ENCODE results near the gene ATXN7L1. TPM values are rescaled to one million over a fixed set of nuclear protein-coding genes. Genes with fewer than 3 reads are reported as not detected.

ATXN7L1 gene
- total and polyA plus RNA-seq, 2 of the 4 experiments (the other 2 are of a cell fraction), result 3.5 to 4.3 TPM

GRCh38 chr7:105913947-105914346 is 37.5 kb upstream of the ATXN7L1 start:
- Histone ChIP-seq H3K4me2 (ENCODE audit: low read depth, low read length) (no peak overlapping the region), H3K27me3 (ENCODE audit: control insufficient read depth, insufficient read depth, low read length) (no peaks in the 10 kb centered on the region), H3K9me3 (ENCODE audit: control insufficient read depth, insufficient read depth, low read length) (peaks cover 2% of the 10 kb centered on the region; the same call in 1 of the 2 replicates), H3K79me1 (ENCODE audit: low read depth in 1 of 2, low read length in 2 of 2) (no peaks in the 10 kb centered on the region; a peak in 1 of 4 replicates), H3K4me3 (ENCODE audit: insufficient read depth, low read depth, low read length) (no peak overlapping the region), H2BK5ac (ENCODE audit: low read depth, low read length, poor library complexity, severe bottlenecking) (no peak overlapping the region), H3K14ac (replicated peaks; ENCODE audit: low read depth, low read length) (no peak overlapping the region), H2BK20ac (ENCODE audit: low read depth, low read length) (no peak overlapping the region), H2AK5ac (ENCODE audit: low read depth, low read length) (no peak overlapping the region), H3K4ac (ENCODE audit: low read depth, low read length) (no peak overlapping the region), H2BK120ac (ENCODE audit: low read depth, low read length) (no peak overlapping the region), H3K9me1 (ENCODE audit: insufficient read depth, low read length) (peaks cover 6% of the 10 kb centered on the region; the same call in 1 of the 2 replicates), H3K9ac (ENCODE audit: low read depth, low read length) (no peak overlapping the region), H3K56ac (ENCODE audit: extremely low read depth, insufficient read depth, low read length) (no peak overlapping the region), H3K36me3 (ENCODE audit: control insufficient read depth, insufficient read depth, low read length) (peaks cover 8% of the 10 kb centered on the region; the same call in 1 of the 2 replicates), H3K18ac (ENCODE audit: low read depth, low read length) (no peak overlapping the region), H4K91ac (ENCODE audit: insufficient read depth, low read depth, low read length) (no peak overlapping the region), H4K8ac (ENCODE audit: low read depth in 2 of 2, low read length in 2 of 2) (no peak overlapping the region), H3K4me1 (ENCODE audit: control insufficient read depth, insufficient read depth, low read length) (peaks cover 2% of the 10 kb centered on the region; the same call in 1 of the 2 replicates), H3K27ac (ENCODE audit: insufficient read depth, low read length) (no peak overlapping the region), H3K23ac (ENCODE audit: low read depth, low read length) (no peak overlapping the region), H4K5ac (ENCODE audit: low read depth, low read length) (no peak overlapping the region), H4K20me1 (ENCODE audit: insufficient read depth, low read length) (0 out of 2 replicates have a peak, but pooled peaks cover 4% of the 10 kb centered on the region), H2BK15ac (ENCODE audit: low read depth, low read length) (no peak overlapping the region), H2AK9ac (replicated peaks; ENCODE audit: low read depth, low read length, poor library complexity) (no peak overlapping the region), H2AFZ (replicated peaks; ENCODE audit: low read length, poor library complexity) (no peak overlapping the region)
- intact Hi-C loops (cut with micrococcal nuclease) (no loop called here), in situ Hi-C loops (cut with MboI; ENCODE audit: low sequenced_read_pairs) (no loop called here), dilution Hi-C loops (cut with HindIII; ENCODE audit: low sequenced_read_pairs, unreplicated experiment) (no loop called here)
- BruUV-seq (replicated peaks), result no TSS peak
- WGBS, 2 experiments (ENCODE audit: extremely low coverage in 2 of 2, insufficient read length in 1 of 2), result no CpG with 5 or more reads among the region's 3 CpGs
- CTCF ChIA-PET, result no interaction called here
- DNase-seq, result no peak
- no peak for ATAC-seq (ENCODE audit: low read depth)
- no peak for TF ChIP-seq POLR2A (IDR thresholded peaks at IDR 0.05; ENCODE audit: low read depth, low read length)
- no peak for TF ChIP-seq MAZ (IDR thresholded peaks at IDR 0.05; ENCODE audit: borderline replicate concordance, low read depth, low read length)
- TF ChIP-seq MAFK (IDR thresholded peaks at IDR 0.05; ENCODE audit: low read depth, low read length), result no peak
- no peak for TF ChIP-seq ELK1 (IDR thresholded peaks at IDR 0.05; ENCODE audit: borderline replicate concordance, low read depth, low read length)
- no peak for TF ChIP-seq RFX5 (IDR thresholded peaks at IDR 0.05; ENCODE audit: low read depth, low read length)
- TF ChIP-seq FOS (IDR thresholded peaks at IDR 0.05; ENCODE audit: low read depth, low read length), result no peak
- no peak for TF ChIP-seq CTCF (conservative IDR thresholded peaks at IDR 0.05; ENCODE audit: low read depth, low read length)
- TF ChIP-seq BHLHE40 (IDR thresholded peaks at IDR 0.05; ENCODE audit: low read depth, low read length), result no peak
- TF ChIP-seq RAD21 (IDR thresholded peaks at IDR 0.05; ENCODE audit: low read length), result no peak
- TF ChIP-seq RCOR1 (IDR thresholded peaks at IDR 0.05; ENCODE audit: insufficient replicate concordance, low read length), result no peak
- no peak for TF ChIP-seq MXI1 (IDR thresholded peaks at IDR 0.05; ENCODE audit: borderline replicate concordance, low read depth, low read length)
- no peak for TF ChIP-seq SMC3 (IDR thresholded peaks at IDR 0.05; ENCODE audit: low read depth, low read length)
- no peak for TF ChIP-seq CHD1 (IDR thresholded peaks at IDR 0.05; ENCODE audit: low read depth, low read length)
- TF ChIP-seq USF2 (IDR thresholded peaks at IDR 0.05; ENCODE audit: low read depth, low read length), result no peak
- TF ChIP-seq NFE2L2 (IDR thresholded peaks at IDR 0.05; ENCODE audit: low read depth, low read length), result no peak
- TF ChIP-seq CEBPB (IDR thresholded peaks at IDR 0.05; ENCODE audit: low read depth, low read length), result no peak
- POLR2A ChIA-PET (ENCODE audit: unreplicated experiment), result no interaction called here

Measured in IMR-90 (cell line).